NCI-H2196 treated with DMSO at 0.1 percent for 48 hours (cell line): ENCODE data around the gene FRMD4A.
"Not testable (repeated sequence)": the region's sequence is repeated elsewhere in the genome, so short reads cannot be mapped to it uniquely, and the experiment has no call there.

Experiments used
- DNase-seq: peaks from one replicate; lab custom pipeline; 2025; ENCODE audit not compliant: unreplicated experiment; lab: John Stamatoyannopoulos, UW

The FRMD4A gene

GRCh38 chr10:13801156-13801906, 529.4 kb downstream of the FRMD4A start:
- DNase-seq: no peak

GRCh38 chr10:13797164-13797563, 533.6 kb downstream of the FRMD4A start:
- DNase-seq: no peak

GRCh38 chr10:13795653-13796555, 534.8 kb downstream of the FRMD4A start:
- no peak for DNase-seq

- no peak for DNase-seq
Measured at GRCh38 chr10:13794992-13795612, 535.6 kb downstream of the FRMD4A start.

GRCh38 chr10:13792006-13792405, 538.7 kb downstream of the FRMD4A start:
- no peak for DNase-seq

GRCh38 chr10:13791483-13791882, 539.2 kb downstream of the FRMD4A start:
- no peak for DNase-seq

GRCh38 chr10:13790196-13790595, 540.5 kb downstream of the FRMD4A start:
- DNase-seq: no peak

GRCh38 chr10:13789448-13789829, 541.3 kb downstream of the FRMD4A start:
- no peak for DNase-seq

GRCh38 chr10:13788711-13789447, 541.8 kb downstream of the FRMD4A start:
- DNase-seq: no peak

- no peak for DNase-seq
Measured at GRCh38 chr10:13788320-13788600, 542.5 kb downstream of the FRMD4A start.

- DNase-seq: no peak
Measured at GRCh38 chr10:13787015-13787421, 543.7 kb downstream of the FRMD4A start.

GRCh38 chr10:13784067-13784466, 546.7 kb downstream of the FRMD4A start:
- no peak for DNase-seq

- no peak for DNase-seq
Measured at GRCh38 chr10:13779748-13780147, 551.0 kb downstream of the FRMD4A start.

GRCh38 chr10:13778693-13778960, 552.1 kb downstream of the FRMD4A start:
- not testable (repeated sequence) for DNase-seq

- no peak for DNase-seq
Measured at GRCh38 chr10:13776861-13777311, 553.8 kb downstream of the FRMD4A start.

GRCh38 chr10:13775786-13776775, 554.6 kb downstream of the FRMD4A start:
- DNase-seq: no peak

GRCh38 chr10:13774303-13774893, 556.3 kb downstream of the FRMD4A start:
- no peak for DNase-seq

- no peak for DNase-seq
Measured at GRCh38 chr10:13773496-13774170, 557.1 kb downstream of the FRMD4A start.

- no peak for DNase-seq
Measured at GRCh38 chr10:13773043-13773442, 557.7 kb downstream of the FRMD4A start.
